ENCODE results near the gene DOP1A. TPM values are rescaled to one million over a fixed set of nuclear protein-coding genes. Genes with fewer than 3 reads are reported as not detected.

DOP1A gene
- total RNA-seq, 1 donor from 2014 or later, result 36.9 TPM

GRCh38 chr6:83192871-83193746 lies 125.6 kb downstream of the DOP1A start, which contains the start of the genes PGM3 and RWDD2A:
TSS of gene PGM3 (minus strand) at chr6:83193265. CDS start at chr6:83191012, 2,253 bp downstream.
TSS of gene RWDD2A (plus strand) at chr6:83193357. CDS start at chr6:83194452, 1,095 bp downstream.
- Mint-ChIP-seq H3K4me1 (peaks cover 30% of the 10 kb centered on the region), H3K27ac (peak within 1 kb of the TSS; percentile 99), H3K36me3 (peaks cover 20% of the 10 kb centered on the region), H3K27me3 (ENCODE audit: low read depth) (no peaks in the 10 kb centered on the region), H3K4me3 (peak within 1 kb of the TSS; percentile 99), H3K9me3 (no peaks in the 10 kb centered on the region)
- TF ChIP-seq CTCF (IDR thresholded peaks at IDR 0.05; ENCODE audit: unreplicated experiment), result no peak
- DNase-seq (ENCODE audit: low spot score in 2 of 2, unreplicated experiment in 2 of 2), result peak; percentile 84 to 92

GRCh38 chr6:83193747-83194566 lies 126.5 kb downstream of the DOP1A start:
- Mint-ChIP-seq H3K27me3 (ENCODE audit: low read depth) (no peaks in the 10 kb centered on the region), H3K36me3 (peaks cover 20% of the 10 kb centered on the region), H3K27ac (peak overlapping the region; percentile 22), H3K4me3 (peak overlapping the region; percentile 99), H3K9me3 (no peaks in the 10 kb centered on the region), H3K4me1 (peaks cover 30% of the 10 kb centered on the region)
- TF ChIP-seq CTCF (IDR thresholded peaks at IDR 0.05; ENCODE audit: unreplicated experiment), result no peak
- peak; percentile 21 to 53 for DNase-seq (ENCODE audit: low spot score in 2 of 2, unreplicated experiment in 2 of 2)

- peaks cover 12% of the 10 kb centered on the region for H3K4me1 Mint-ChIP-seq
- no peak for DNase-seq (ENCODE audit: low spot score in 2 of 2, unreplicated experiment in 2 of 2)
- no peak for TF ChIP-seq CTCF (IDR thresholded peaks at IDR 0.05; ENCODE audit: unreplicated experiment)
- no peaks in the 10 kb centered on the region for H3K27me3 Mint-ChIP-seq (ENCODE audit: low read depth)
- no peak overlapping the region for H3K27ac Mint-ChIP-seq
- H3K9me3 Mint-ChIP-seq, result no peaks in the 10 kb centered on the region
- no peak overlapping the region for H3K4me3 Mint-ChIP-seq
- H3K36me3 Mint-ChIP-seq, result peaks cover 10% of the 10 kb centered on the region
Measured at GRCh38 chr6:83198486-83199172, 131.2 kb downstream of the DOP1A start.

GRCh38 chr6:83199173-83199862 lies 131.8 kb downstream of the DOP1A start:
- no peak for DNase-seq (ENCODE audit: low spot score in 2 of 2, unreplicated experiment in 2 of 2)
- Mint-ChIP-seq H3K27ac (no peak overlapping the region), H3K4me3 (no peak overlapping the region), H3K27me3 (ENCODE audit: low read depth) (no peaks in the 10 kb centered on the region), H3K9me3 (no peaks in the 10 kb centered on the region), H3K4me1 (peaks cover 8% of the 10 kb centered on the region), H3K36me3 (peaks cover 10% of the 10 kb centered on the region)
- TF ChIP-seq CTCF (IDR thresholded peaks at IDR 0.05; ENCODE audit: unreplicated experiment), result no peak

GRCh38 chr6:83199863-83200225 lies 132.4 kb downstream of the DOP1A start:
- Mint-ChIP-seq H3K27ac (no peak overlapping the region), H3K4me1 (peaks cover 3% of the 10 kb centered on the region), H3K9me3 (no peaks in the 10 kb centered on the region), H3K27me3 (ENCODE audit: low read depth) (no peaks in the 10 kb centered on the region), H3K36me3 (peaks cover 10% of the 10 kb centered on the region), H3K4me3 (no peak overlapping the region)
- TF ChIP-seq CTCF (IDR thresholded peaks at IDR 0.05; ENCODE audit: unreplicated experiment), result no peak
- DNase-seq (ENCODE audit: low spot score in 2 of 2, unreplicated experiment in 2 of 2), result no peak

Data from mesothelial cell of epicardium (in vitro differentiated cells).